ACHN (cell line): ENCODE data around the gene PRR15L.
"Not testable (repeated sequence)": the region's sequence is repeated elsewhere in the genome, so short reads cannot be mapped to it uniquely, and the experiment has no call there.

Source experiments
- DNase-seq: peaks from one replicate; pipeline ENCODE4 v3.0.0-alpha.2; 2015
- in situ Hi-C: cut with HindIII; loops from 2 replicates; pipeline ENCODE4 v1.10.0; 2017; ENCODE audit warnings: low sequenced_read_pairs, low pct_ligation_motif_present, low pct_unique_long_range_greater_than_20kb

Gene PRR15L

GRCh38 chr17:47945529-47946508 is 11.9 kb downstream of the PRR15L start:
- in situ Hi-C loops = no loop called here
- no peak for DNase-seq

DNA sequence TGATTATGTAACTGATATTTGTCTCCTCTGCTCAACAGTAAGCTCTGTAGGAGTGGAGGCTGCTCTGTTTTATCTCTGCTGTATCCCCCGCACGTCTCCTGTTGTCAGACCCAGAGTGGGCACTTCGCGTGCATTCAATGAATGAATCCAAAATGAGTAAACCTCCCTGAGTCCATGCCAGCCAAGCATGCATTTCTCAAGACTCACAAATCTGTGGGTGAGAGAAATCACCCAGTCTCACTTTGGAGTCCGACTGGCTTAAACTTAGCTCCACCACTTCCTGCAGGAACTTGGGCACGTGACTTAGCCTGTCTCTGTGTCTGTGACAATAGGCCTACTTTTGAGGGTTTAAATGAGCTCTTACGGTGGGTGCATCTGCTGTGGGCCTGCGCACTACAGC is 12.6 kb downstream of the PRR15L start:
- in situ Hi-C loops = no loop called here
- no peak for DNase-seq

DNA sequence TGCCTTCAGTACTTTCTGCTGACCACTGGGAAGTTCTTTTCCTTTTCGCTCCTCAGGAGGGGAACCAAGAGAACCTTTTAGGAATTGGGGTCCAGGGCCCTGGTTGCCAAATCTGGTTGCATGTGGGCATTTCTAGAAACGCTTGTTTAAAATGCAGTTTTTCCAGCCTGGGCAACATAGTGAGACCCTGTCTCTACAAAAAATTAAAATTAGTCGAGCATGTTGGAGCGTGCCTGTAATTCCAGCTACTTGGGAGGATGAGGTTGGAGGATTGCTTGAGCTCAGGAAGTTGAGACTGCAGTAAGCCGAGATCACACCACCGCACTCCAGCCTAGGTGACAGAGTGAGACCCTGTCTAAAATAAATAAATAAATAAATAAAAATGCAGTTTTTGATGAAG is 15.1 kb downstream of the PRR15L start:
- in situ Hi-C loops = no loop called here
- DNase-seq = no peak

DNA sequence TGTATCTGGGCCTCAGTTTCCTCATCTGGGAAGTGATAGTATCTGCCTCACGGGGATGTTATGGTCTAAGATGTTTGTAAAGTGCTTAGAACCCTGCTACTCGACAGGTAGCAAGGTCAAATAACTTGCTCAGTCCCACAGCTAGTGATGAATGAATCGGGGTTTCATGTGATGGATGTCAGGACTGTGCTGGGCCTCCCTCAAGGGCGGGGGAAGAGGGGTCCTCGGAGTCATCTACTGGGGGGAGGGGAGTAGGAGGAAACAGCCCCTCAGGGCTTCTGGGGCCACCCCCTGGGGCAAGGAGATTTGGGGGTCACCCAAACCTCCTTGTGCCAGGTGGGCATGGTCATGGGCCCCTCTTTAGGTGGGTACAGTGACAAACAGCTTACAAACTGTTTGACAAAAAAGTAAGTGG is 15.6 kb downstream of the PRR15L start:
- DNase-seq = no peak
- in situ Hi-C loops = no loop called here

DNA sequence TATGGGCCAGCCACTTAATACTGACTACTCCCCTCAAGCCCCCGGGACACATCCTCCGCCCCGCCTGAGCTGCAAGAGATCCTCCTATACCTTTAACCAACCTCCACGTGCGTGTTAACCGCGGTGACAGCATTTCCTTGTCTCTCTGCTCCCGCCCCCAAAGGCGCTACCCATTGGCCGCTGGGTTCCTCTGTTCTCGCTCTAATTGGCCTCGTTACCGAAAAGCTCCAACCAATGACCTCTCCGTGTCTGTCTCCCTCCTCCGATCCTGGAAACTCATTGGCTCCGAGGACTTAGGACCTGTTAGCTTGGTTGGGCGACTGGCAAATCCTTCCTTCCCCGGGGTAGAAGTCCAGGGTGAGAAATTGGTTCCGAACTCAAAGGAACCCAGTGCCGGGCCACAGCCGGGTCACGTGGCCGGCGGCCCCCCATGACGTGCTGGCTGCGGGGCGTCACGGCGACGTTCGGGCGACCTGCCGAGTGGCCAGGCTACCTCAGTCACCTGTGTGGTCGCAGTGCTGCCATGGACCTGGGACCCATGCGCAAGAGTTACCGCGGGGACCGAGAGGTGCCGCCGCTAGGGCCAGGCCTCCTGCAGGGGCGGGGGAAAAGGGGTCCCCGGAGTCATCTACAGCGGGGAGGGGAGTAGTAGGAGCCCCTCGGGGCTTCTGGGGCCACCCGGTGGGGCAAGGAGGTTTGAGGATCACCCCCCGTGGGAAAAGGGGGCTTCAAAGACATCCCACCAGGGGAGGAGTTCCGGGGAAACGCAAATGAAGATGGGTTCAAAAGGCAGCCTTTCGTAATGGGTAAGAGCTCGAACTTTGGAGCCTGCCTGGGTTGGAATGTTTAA is 16.2 kb downstream of the PRR15L start, which contains the start of gene PNPO:
TSS of gene PNPO (plus strand) at position 326 of the 850 bp plus-strand sequence. CDS start at position 431, 105 bp downstream.
- in situ Hi-C loops = no loop called here
- DNase-seq = peak; percentile 100

DNA sequence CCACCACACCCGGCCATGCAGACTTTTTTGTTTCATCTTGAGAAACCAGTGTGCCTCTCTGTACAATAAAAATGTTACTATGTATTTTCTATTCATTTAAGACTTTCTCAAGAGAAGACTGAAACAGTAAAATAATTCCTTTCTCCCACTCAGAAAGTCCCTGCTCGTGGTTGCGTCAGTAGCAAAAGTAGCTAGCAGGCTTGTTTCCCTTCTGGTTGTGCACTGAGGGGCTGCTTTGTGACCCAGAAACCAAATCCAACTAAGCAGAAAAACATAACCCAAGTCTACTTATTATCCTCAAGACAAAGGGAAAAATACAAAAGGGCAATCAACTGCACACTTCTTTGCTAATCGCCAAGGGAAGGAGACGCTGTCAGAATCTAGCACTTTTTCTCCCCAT is 19.7 kb downstream of the PRR15L start:
- in situ Hi-C loops = no loop called here
- DNase-seq = no peak

- DNase-seq = peak; percentile 90
- in situ Hi-C loops = no loop called here
Observed at GRCh38 chr17:47935961-47936360, 21.7 kb downstream of the PRR15L start.

DNA sequence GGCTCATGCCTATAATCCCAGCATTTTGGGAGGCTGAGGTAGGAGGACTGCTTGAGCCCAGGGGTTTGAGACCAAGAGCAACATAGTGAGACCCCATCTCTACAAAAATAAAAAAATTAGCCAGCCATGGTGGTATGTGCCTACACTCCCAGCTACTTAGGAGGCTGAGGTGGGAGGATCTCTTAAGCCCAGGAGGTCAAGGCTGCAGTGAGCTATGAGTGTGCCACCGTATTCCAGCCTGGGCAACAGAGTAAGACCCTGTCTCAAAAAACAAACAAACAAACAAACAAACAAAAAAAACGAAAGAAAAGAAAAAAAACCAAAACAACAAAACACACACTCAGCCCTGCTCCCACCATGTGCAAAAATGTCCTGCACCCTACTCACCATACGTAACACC is 22.2 kb downstream of the PRR15L start:
- in situ Hi-C loops, DNase-seq: not testable (repeated sequence)

DNA sequence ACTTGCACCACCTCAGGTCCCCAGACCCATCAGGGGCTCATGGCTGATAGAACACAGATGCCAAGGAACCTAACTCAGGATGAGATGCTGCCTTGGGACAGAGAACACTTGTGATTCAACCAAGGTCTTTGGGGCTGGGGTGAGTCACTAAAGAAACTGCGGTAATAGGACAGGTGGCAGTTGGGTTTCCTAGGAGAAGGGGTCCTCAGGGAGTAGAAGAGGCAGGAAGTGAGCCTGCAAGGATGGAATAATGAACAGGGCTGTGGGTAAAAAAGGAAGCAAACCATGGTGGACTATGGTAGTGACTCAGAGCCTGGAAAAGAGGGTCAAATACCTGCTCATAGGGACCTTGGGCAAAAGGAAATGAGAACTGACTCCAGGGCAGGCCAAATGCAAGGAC is 22.8 kb downstream of the PRR15L start:
- no peak for DNase-seq
- in situ Hi-C loops = no loop called here

DNA sequence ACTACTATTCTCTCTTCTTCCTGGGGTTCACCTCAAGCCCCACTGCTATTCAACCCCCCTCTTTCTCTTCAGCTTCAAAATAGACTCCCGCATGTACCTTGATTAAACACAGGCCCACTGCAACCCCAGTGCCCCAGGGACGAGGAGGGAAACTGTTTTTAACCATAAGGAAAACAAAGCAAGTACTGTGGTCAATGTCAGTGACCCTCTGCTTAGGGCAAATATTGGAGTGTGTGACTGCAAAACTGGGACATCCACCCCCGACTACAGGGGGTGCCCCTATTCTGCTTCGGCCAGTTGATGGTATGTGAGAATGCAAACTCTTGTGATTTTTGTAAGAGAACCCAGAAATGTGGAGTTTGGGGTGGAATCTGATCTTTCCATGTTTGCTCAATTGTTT is 25.8 kb downstream of the PRR15L start:
- no peak for DNase-seq
- in situ Hi-C loops = no loop called here

GRCh38 chr17:47929218-47930000 is 28.3 kb downstream of the PRR15L start:
- in situ Hi-C loops = no loop called here
- DNase-seq = no peak

GRCh38 chr17:47928415-47928814 is 29.3 kb downstream of the PRR15L start:
- in situ Hi-C loops = no loop called here

DNA sequence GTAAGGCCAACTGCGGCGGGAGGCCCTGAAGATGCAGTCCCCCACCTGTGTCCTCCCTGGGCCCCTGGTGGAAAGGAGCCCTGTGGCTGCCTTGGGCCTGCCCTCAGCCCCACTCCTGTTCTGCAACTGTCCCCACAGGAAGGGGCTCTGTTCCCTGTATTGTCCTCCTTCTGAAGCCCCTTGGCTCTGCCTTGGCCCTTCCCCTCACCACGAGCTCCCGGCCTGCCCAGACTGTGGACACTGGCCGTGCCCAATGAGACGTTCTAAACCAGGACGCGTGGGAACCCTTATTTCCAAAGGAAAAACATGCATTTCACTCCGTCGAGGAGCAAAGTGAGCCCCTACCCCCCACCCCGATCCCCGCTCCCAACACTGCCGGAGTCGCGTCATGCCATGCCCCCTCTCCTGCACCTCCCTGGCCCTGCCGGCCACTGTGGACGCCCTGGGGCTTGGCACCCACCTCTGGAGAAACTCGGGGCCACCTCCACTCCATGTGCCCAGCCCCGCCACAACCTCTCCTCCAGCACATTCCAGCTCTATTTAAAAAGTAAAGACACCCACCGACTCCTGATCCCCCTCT is 29.8 kb downstream of the PRR15L start:
- no peak for DNase-seq
- in situ Hi-C loops = no loop called here

More at GRCh38 chr17:47928415-47928814, 29.3 kb downstream of the PRR15L start:
- DNase-seq = no peak

GRCh38 chr17:47925678-47925988 is 32.0 kb downstream of the PRR15L start:
- in situ Hi-C loops = no loop called here
- no peak for DNase-seq

GRCh38 chr17:47924785-47925677 is 32.7 kb downstream of the PRR15L start:
- in situ Hi-C loops = no loop called here
- DNase-seq = no peak

- in situ Hi-C loops, DNase-seq: not testable (repeated sequence)
Observed at GRCh38 chr17:47919889-47920288, 37.8 kb downstream of the PRR15L start.

GRCh38 chr17:47918991-47919390 is 38.7 kb downstream of the PRR15L start:
- DNase-seq = no peak
- in situ Hi-C loops = no loop called here
